HFF-Myc (cell line): ENCODE measurements around the gene HEMK1.

Experiments used
- DNase-seq: peaks from one replicate; pipeline ENCODE4 v3.0.0-alpha.2; 2011; ENCODE audit warnings: low read depth; ENCODE audit errors: extremely low read depth
- H3K4me3 ChIP-seq: replicated peaks from 2 replicates; pipeline ENCODE4 v1.5.1; 2011; ENCODE audit warnings: low read depth, mild to moderate bottlenecking, control low read depth, low read length
- CTCF ChIP-seq: IDR thresholded peaks from 2 replicates; pipeline ENCODE4 v1.5.1; 2012; ENCODE audit warnings: mild to moderate bottlenecking, low read depth, low read length, control low read depth; ENCODE audit errors: missing control alignments

Gene HEMK1

DNA sequence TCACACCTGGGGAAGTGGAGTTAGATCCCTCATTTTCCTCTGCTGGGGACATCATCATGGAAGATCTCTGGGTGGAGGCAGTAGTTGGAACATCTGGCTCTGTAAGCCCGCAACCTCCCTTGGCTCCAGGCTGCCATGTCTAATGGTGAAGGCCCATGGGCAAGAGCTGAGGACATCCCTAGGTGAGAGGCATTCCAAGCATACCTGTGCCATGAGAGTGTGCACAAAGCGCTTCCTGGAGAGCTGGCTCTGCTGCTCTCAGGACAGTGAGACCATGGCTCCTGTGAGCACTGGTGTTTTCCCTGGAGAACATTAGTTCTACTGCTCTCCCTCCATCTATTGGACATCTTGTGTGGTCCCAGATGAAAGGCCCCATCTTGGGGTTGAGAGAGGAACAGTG, 55.3 kb downstream of the HEMK1 start:
- no peak for TF ChIP-seq CTCF
- no peak for DNase-seq
- no peak overlapping the region for H3K4me3 ChIP-seq

- TF ChIP-seq CTCF, result no peak
- no peak overlapping the region for H3K4me3 ChIP-seq
- no peak for DNase-seq
These were observed 56.2 kb downstream of the HEMK1 start for GRCh38 chr3:50625231-50626182.

DNA sequence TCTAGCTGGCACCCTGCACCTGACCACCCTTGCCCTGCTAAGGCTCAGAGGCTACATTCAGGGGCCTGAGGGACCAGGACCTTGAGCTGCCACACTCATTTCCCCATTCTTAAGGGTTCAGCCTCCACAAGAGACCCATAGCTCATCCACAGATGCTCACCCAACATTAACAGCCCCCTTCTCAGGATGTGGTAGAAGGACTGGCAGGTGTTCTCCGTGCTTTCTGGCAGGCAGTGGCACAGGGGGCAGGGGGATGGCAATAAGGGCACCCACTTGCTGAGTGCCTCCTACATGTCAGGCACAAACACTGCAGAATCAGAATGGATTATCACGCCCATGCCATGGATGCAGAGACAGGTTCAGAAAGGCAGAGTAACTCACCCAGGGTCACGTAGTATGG, 57.1 kb downstream of the HEMK1 start:
- TF ChIP-seq CTCF, result no peak
- no peak overlapping the region for H3K4me3 ChIP-seq

DNA sequence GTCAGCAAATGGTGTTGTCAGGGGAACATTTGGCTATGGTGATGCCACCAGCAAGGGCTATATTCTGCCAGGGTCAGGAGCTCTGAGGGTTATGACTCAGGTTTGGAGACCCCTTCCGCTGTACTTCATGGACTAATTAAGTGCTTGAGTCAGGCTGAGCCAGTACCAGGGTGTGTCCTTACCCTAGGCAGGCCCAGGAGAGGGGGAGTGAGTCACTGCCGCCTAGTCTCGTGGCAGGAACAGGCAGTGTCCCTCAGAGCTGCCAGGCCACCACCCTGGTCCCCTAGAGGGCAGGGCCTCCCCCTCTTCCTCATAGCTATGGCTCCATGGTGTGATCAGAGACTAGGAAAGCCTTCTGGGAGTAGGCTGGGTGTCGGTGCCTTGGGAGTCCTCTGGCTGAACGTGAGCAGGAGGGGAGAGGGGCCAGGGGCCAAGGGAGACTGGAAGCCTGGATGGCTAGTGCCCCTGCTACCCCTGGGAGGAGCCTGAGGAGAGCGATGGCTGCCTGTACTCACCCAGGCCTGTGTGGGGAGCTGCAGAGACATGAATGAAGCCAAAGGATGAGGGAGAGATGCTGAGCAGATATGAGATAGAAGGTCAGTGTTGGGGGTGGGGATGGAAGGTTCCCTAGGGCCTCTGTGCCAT, 58.2 kb downstream of the HEMK1 start:
- DNase-seq, result no peak
- TF ChIP-seq CTCF, result peak; percentile 24
- no peak overlapping the region for H3K4me3 ChIP-seq

More for the DNA sequence above, 57.1 kb downstream of the HEMK1 start:
- no peak for DNase-seq

GRCh38 chr3:50628601-50629000, 59.3 kb downstream of the HEMK1 start:
- H3K4me3 ChIP-seq, result no peak overlapping the region
- TF ChIP-seq CTCF, result no peak
- DNase-seq, result no peak

DNA sequence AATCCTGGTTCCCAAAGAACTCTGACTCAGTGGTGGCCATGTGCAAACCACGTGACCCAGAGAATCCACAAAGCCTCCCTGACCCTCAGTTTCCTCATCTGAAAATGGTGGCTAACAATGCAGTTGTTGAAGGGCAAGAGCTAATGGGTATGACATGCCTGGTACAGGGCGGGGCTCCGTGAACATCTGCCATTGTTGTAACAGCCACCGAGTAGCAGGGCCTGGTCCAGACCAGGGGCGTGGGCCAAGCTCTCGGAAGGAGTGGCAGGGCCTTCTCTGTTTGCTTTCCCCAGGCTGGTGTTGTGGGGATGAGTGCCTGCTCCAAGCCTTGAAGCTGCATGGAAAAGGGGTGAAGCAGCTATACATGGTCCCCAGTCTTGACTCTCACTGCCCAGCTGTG, 61.1 kb downstream of the HEMK1 start:
- no peak for DNase-seq
- no peak overlapping the region for H3K4me3 ChIP-seq
- TF ChIP-seq CTCF, result no peak
